ENCODE measurements around the gene CCDC149.

GRCh38 chr4:24808955-24809354, 103.9 kb downstream of the CCDC149 start:
- TF ChIP-seq, protein P1, sequence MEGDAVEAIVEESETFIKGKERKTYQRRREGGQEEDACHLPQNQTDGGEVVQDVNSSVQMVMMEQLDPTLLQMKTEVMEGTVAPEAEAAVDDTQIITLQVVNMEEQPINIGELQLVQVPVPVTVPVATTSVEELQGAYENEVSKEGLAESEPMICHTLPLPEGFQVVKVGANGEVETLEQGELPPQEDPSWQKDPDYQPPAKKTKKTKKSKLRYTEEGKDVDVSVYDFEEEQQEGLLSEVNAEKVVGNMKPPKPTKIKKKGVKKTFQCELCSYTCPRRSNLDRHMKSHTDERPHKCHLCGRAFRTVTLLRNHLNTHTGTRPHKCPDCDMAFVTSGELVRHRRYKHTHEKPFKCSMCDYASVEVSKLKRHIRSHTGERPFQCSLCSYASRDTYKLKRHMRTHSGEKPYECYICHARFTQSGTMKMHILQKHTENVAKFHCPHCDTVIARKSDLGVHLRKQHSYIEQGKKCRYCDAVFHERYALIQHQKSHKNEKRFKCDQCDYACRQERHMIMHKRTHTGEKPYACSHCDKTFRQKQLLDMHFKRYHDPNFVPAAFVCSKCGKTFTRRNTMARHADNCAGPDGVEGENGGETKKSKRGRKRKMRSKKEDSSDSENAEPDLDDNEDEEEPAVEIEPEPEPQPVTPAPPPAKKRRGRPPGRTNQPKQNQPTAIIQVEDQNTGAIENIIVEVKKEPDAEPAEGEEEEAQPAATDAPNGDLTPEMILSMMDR (conservative IDR thresholded peaks at IDR 0.05; ENCODE audit: low read depth, low read length): no peak
- no peak for TF ChIP-seq EZH2phosphoT487 (IDR thresholded peaks at IDR 0.05; ENCODE audit: borderline replicate concordance, low read length)
